Central memory CD8-positive, alpha-beta T cell (primary cell): ENCODE data around the gene XAGE1B.
"Not testable (repeated sequence)": the region's sequence is repeated elsewhere in the genome, so short reads cannot be mapped to it uniquely, and the experiment has no call there.

Experiments
- ATAC-seq: fragments of 150-1000 bp; cut with Tn5 transposase; replicated peaks from 2 replicates; pipeline ENCODE4 v1.10.0; 2022; ENCODE audit warnings: mild to moderate bottlenecking, moderate FRiP score, moderate number of reproducible peaks; ENCODE audit not compliant: poor library complexity, severe bottlenecking; ENCODE audit errors: extremely low read depth
- DNase-seq, 2 donors: peaks; one replicate each; pipeline ENCODE4 v3.0.0; 2021; ENCODE audit warnings: low spot score in 2 of 2
- H3K27ac Mint-ChIP-seq: one replicate; pipeline ENCODE4 v1.8.0; 2022; ENCODE audit warnings: low read depth, mild to moderate bottlenecking, moderate library complexity, mixed read lengths
- H3K27me3 Mint-ChIP-seq: one replicate; pipeline ENCODE4 v1.8.0; 2022; ENCODE audit warnings: mixed read lengths
- H3K36me3 Mint-ChIP-seq: one replicate; pipeline ENCODE4 v1.8.0; 2022; ENCODE audit warnings: mild to moderate bottlenecking, moderate library complexity, mixed read lengths; ENCODE audit not compliant: insufficient read depth
- H3K4me1 Mint-ChIP-seq: one replicate; pipeline ENCODE4 v1.8.0; 2022; ENCODE audit warnings: mixed read lengths
- H3K4me3 Mint-ChIP-seq: one replicate; pipeline ENCODE4 v1.8.0; 2022; ENCODE audit warnings: mild to moderate bottlenecking, moderate library complexity, mixed read lengths
- H3K9me3 Mint-ChIP-seq: one replicate; pipeline ENCODE4 v1.8.0; 2022; ENCODE audit warnings: mixed read lengths

The XAGE1B gene

GRCh38 chrX:52516987-52517325 is at the start of gene XAGE1B:
Gene XAGE1B, minus strand, starts transcription at chrX:52517063. Its CDS starts 1,536 bp downstream, at chrX:52515527.
- not testable (repeated sequence) for H3K27ac Mint-ChIP-seq, H3K9me3 Mint-ChIP-seq, H3K27me3 Mint-ChIP-seq, DNase-seq, H3K36me3 Mint-ChIP-seq, H3K4me1 Mint-ChIP-seq, H3K4me3 Mint-ChIP-seq, ATAC-seq

- no peak for DNase-seq
- Mint-ChIP-seq H3K4me3 (no peak overlapping the region), H3K9me3 (no peaks in the 10 kb centered on the region), H3K27me3 (peaks cover 13% of the 10 kb centered on the region), H3K27ac (no peak overlapping the region), H3K36me3 (no peaks in the 10 kb centered on the region), H3K4me1 (no peaks in the 10 kb centered on the region)
- no peak for ATAC-seq
These were observed 46.2 kb upstream of the XAGE1B start for GRCh38 chrX:52563105-52563504.

- Mint-ChIP-seq H3K27me3 (no peaks in the 10 kb centered on the region), H3K36me3 (no peaks in the 10 kb centered on the region), H3K27ac (no peak overlapping the region), H3K9me3 (no peaks in the 10 kb centered on the region), H3K4me1 (no peaks in the 10 kb centered on the region), H3K4me3 (no peak overlapping the region)
- ATAC-seq = no peak
- DNase-seq = no peak
These were observed 41.3 kb upstream of the XAGE1B start for GRCh38 chrX:52558140-52558539.

- Mint-ChIP-seq H3K9me3 (no peaks in the 10 kb centered on the region), H3K27me3 (no peaks in the 10 kb centered on the region), H3K4me3 (no peak overlapping the region), H3K4me1 (no peaks in the 10 kb centered on the region), H3K36me3 (no peaks in the 10 kb centered on the region), H3K27ac (no peak overlapping the region)
- no peak for DNase-seq
- no peak for ATAC-seq
These were observed 39.9 kb upstream of the XAGE1B start for GRCh38 chrX:52556741-52557140.

GRCh38 chrX:52553995-52554642 is 37.3 kb upstream of the XAGE1B start:
- Mint-ChIP-seq H3K27me3 (no peaks in the 10 kb centered on the region), H3K4me3 (no peak overlapping the region), H3K36me3 (no peaks in the 10 kb centered on the region)

GRCh38 chrX:52548769-52549168 is 31.9 kb upstream of the XAGE1B start:
- H3K4me3 Mint-ChIP-seq, H3K9me3 Mint-ChIP-seq, ATAC-seq, H3K27me3 Mint-ChIP-seq, H3K4me1 Mint-ChIP-seq, H3K36me3 Mint-ChIP-seq, H3K27ac Mint-ChIP-seq, DNase-seq: not testable (repeated sequence)

More at GRCh38 chrX:52553995-52554642, 37.3 kb upstream of the XAGE1B start:
- ATAC-seq (no peak), DNase-seq (no peak)
- H3K27ac Mint-ChIP-seq = no peak overlapping the region
- H3K9me3 Mint-ChIP-seq = no peaks in the 10 kb centered on the region
- no peaks in the 10 kb centered on the region for H3K4me1 Mint-ChIP-seq

GRCh38 chrX:52544147-52544840 is 27.4 kb upstream of the XAGE1B start:
- no peaks in the 10 kb centered on the region for H3K9me3 Mint-ChIP-seq
- H3K27me3 Mint-ChIP-seq = no peaks in the 10 kb centered on the region
- H3K36me3 Mint-ChIP-seq = no peaks in the 10 kb centered on the region
- no peak overlapping the region for H3K4me3 Mint-ChIP-seq
- ATAC-seq = no peak
- DNase-seq = no peak
- no peaks in the 10 kb centered on the region for H3K4me1 Mint-ChIP-seq
- H3K27ac Mint-ChIP-seq = no peak overlapping the region

- Mint-ChIP-seq H3K36me3 (no peaks in the 10 kb centered on the region), H3K27ac (no peak overlapping the region), H3K9me3 (no peaks in the 10 kb centered on the region), H3K4me1 (no peaks in the 10 kb centered on the region), H3K27me3 (no peaks in the 10 kb centered on the region), H3K4me3 (no peak overlapping the region)
- no peak for ATAC-seq
- DNase-seq = no peak
These were observed 25.4 kb upstream of the XAGE1B start for GRCh38 chrX:52542311-52542710.

GRCh38 chrX:52541051-52541450 is 24.2 kb upstream of the XAGE1B start:
- H3K27me3 Mint-ChIP-seq, H3K4me3 Mint-ChIP-seq, ATAC-seq, H3K36me3 Mint-ChIP-seq, H3K27ac Mint-ChIP-seq, H3K9me3 Mint-ChIP-seq, H3K4me1 Mint-ChIP-seq, DNase-seq: not testable (repeated sequence)

GRCh38 chrX:52516110-52516986 is 515 bp downstream of the XAGE1B start:
- not testable (repeated sequence) for H3K36me3 Mint-ChIP-seq, DNase-seq, H3K4me1 Mint-ChIP-seq

GRCh38 chrX:52511126-52511525 is 5.7 kb downstream of the XAGE1B start:
- peaks cover 27% of the 10 kb centered on the region for H3K27me3 Mint-ChIP-seq
- not testable (repeated sequence) for ATAC-seq, H3K4me3 Mint-ChIP-seq, H3K9me3 Mint-ChIP-seq, H3K4me1 Mint-ChIP-seq, H3K27ac Mint-ChIP-seq, DNase-seq, H3K36me3 Mint-ChIP-seq

More at GRCh38 chrX:52516110-52516986, 515 bp downstream of the XAGE1B start:
- not testable (repeated sequence) for ATAC-seq, H3K27ac Mint-ChIP-seq, H3K27me3 Mint-ChIP-seq, H3K9me3 Mint-ChIP-seq, H3K4me3 Mint-ChIP-seq

GRCh38 chrX:52509916-52510315 is 6.9 kb downstream of the XAGE1B start:
- ATAC-seq (no peak), DNase-seq (no peak)
- H3K36me3 Mint-ChIP-seq = no peaks in the 10 kb centered on the region
- peaks cover 27% of the 10 kb centered on the region for H3K27me3 Mint-ChIP-seq
- no peak overlapping the region for H3K27ac Mint-ChIP-seq
- no peak overlapping the region for H3K4me3 Mint-ChIP-seq
- no peaks in the 10 kb centered on the region for H3K9me3 Mint-ChIP-seq
- no peaks in the 10 kb centered on the region for H3K4me1 Mint-ChIP-seq
